Pulmonary artery endothelial cell (primary cell): ENCODE data around the gene CEP170B. TPM values are rescaled to one million over a fixed set of nuclear protein-coding genes. Genes with fewer than 3 reads are reported as not detected.
"Not testable (repeated sequence)": the region's sequence is repeated elsewhere in the genome, so short reads cannot be mapped to it uniquely, and the experiment has no call there.

Experiments used
- DNase-seq: peaks from one replicate; pipeline ENCODE4 v3.0.0-alpha.2; 2011; ENCODE audit warnings: low read depth, low spot score
- total RNA-seq: library from RNA; depleted of rRNA; stranded (reverse); fragments of >200 nt; gene quantifications from 2 replicates; pipeline ENCODE4 v1.2.3, GENCODE V29; 2014

Gene CEP170B
- total RNA-seq, 1 donor from 2014 or later: 17.1 TPM

GRCh38 chr14:104877066-104877805, 12.2 kb downstream of the CEP170B start:
- DNase-seq: no peak

- DNase-seq: no peak
These were observed 12.9 kb downstream of the CEP170B start for GRCh38 chr14:104877806-104878550.

- no peak for DNase-seq
These were observed 13.5 kb downstream of the CEP170B start for GRCh38 chr14:104878582-104878981.

GRCh38 chr14:104879201-104879982, 14.3 kb downstream of the CEP170B start:
- DNase-seq: no peak

DNA sequence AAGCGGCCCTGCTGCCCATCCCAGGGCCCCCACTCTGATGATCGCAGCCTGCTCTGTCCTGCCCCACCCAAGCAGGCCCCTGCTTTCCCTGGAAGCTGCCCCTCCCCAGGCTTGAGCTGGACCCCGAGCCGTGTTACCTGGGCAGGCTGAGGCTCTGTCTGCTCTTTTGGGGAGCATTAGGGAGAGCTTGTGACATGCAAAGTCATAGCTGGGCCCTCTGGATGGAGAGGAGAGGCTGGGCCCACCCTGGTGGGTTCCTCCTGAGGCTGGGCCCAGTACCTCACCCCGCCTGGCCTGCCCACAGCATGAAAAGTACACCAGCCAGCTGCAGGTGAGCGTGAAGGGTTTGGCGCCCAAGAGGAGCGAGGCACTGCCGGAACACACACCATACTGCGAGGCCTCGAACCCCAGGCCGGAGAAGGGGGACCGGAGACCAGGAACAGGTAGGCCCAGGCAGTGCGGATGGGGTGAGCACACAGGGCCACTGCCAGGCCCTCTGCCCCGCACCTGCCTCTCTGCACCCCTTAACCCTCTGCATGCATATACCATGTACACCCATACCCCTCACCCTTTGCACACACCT, 15.0 kb downstream of the CEP170B start:
- no peak for DNase-seq

- no peak for DNase-seq
These were observed 15.6 kb downstream of the CEP170B start for GRCh38 chr14:104880584-104881210.

GRCh38 chr14:104881369-104881979, 16.4 kb downstream of the CEP170B start:
- no peak for DNase-seq

DNA sequence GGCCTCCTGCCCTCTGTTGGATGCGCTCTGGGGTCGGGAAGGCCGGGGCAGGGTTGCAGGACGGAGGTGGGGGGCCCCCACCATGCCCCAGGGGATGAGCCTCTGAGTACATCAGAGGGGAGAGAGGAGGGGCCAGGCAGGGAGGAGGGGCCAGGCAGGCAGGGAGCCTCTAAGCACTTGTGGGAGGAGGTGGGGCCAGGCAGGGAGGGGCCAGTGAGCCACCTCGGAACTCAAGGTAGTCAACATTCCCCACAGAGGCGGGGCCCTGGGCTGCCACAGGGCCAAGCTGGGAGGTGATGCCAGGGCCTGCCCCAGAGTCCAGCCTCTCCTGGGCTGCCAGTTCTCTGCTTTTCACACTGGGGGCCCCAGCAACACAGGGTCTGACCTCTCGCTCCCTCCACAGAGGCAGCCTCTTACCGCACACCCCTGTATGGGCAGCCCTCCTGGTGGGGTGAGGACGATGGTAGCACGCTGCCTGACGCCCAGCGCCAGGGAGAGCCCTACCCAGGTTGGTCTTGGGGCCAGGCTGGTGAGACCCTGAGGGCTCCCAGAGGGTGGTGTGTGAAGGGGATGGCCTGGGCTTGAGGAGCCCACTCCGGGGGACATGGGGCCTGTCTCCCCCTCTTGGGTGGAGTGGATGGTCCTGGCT, 17.4 kb downstream of the CEP170B start:
- DNase-seq: no peak

GRCh38 chr14:104882991-104883660, 18.1 kb downstream of the CEP170B start:
- DNase-seq: no peak

DNA sequence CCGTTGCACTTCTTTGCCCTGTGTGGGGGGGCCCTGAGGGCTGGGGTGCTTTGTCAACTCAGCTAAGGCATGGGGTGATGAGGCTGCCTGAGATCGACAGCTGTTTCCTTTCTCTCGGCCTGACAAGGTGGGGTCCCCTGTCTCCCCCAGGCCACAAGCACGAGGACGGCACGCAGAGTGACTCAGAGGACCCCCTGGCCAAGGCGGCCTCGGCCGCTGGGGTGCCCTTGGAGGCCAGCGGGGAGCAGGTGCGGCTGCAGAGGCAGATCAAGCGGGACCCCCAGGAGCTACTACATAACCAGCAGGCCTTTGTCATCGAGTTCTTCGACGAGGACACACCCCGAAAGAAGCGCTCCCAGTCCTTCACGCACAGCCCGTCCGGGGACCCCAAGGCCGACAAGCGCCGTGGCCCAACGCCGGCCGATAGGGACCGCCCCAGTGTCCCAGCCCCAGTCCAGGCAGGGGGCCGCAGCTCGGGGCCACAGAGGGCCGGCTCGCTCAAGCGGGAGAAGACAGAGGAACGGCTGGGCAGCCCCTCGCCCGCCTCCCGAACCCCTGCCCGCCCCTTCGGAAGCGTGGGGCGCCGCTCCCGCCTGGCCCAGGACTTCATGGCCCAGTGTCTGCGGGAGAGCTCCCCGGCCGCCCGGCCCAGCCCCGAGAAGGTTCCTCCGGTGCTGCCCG, 18.8 kb downstream of the CEP170B start:
- DNase-seq: no peak

DNA sequence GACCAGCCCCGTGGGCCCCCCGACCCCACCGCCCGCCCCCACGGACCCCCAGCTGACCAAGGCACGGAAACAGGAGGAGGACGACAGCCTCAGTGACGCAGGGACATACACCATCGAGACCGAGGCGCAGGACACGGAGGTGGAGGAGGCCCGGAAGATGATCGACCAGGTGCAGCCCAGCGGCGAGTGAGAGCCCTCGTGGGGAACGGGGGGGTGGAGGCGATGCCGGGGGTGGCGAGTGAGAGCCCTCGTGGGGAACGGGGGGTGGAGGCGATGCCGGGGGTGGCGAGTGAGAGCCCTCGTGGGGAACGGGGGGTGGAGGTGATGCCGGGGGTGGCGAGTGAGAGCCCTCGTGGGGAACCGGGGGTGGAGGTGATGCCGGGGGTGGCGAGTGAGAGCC, 19.3 kb downstream of the CEP170B start:
- not testable (repeated sequence) for DNase-seq

DNA sequence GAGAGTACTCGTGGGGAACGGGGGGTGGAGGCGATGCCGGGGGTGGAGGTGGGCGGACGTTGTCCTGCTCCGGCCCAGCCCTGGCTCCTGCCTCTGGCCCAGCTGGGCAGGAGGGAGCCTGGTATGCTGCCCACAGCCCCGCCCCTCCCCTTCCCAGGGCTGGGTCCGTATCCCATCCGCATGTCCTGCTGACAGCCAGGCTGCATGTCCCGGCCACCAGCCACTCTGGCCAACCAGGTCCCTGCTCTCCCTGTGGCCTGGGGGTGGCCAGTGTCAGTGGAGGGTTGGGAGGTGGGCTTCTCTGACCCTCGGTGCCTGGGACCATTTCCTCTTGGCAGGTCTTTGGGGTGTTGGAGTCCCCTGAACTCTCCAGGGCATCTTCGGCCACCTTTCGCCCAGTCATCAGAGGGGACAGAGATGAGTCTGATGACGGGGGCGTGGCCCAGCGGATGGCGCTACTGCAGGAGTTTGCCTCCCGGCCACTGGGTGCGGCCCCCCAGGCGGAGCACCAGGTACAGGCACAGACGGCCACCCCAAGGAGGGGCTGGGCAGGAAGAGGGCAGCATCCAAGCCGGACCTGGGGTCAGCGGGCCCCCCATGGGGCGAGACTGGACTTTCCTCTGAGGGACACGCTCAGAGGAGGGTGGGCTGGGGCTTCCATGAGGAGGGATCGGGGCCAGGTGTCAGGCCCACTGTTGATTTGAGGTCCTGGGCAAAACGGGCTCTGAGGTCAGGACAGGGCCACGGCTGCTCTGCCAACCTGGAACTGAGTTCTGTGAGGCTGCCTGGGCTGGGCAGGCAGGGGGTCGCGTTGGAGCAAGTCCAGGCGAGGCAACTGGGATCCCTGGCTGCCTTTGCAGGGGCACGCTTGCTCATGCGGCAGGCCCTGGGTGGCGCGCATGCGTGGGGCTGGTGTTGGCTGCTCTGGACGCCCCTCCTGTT, 20.2 kb downstream of the CEP170B start:
- DNase-seq: no peak

- no peak for DNase-seq
These were observed 21.1 kb downstream of the CEP170B start for GRCh38 chr14:104885973-104886689.

DNA sequence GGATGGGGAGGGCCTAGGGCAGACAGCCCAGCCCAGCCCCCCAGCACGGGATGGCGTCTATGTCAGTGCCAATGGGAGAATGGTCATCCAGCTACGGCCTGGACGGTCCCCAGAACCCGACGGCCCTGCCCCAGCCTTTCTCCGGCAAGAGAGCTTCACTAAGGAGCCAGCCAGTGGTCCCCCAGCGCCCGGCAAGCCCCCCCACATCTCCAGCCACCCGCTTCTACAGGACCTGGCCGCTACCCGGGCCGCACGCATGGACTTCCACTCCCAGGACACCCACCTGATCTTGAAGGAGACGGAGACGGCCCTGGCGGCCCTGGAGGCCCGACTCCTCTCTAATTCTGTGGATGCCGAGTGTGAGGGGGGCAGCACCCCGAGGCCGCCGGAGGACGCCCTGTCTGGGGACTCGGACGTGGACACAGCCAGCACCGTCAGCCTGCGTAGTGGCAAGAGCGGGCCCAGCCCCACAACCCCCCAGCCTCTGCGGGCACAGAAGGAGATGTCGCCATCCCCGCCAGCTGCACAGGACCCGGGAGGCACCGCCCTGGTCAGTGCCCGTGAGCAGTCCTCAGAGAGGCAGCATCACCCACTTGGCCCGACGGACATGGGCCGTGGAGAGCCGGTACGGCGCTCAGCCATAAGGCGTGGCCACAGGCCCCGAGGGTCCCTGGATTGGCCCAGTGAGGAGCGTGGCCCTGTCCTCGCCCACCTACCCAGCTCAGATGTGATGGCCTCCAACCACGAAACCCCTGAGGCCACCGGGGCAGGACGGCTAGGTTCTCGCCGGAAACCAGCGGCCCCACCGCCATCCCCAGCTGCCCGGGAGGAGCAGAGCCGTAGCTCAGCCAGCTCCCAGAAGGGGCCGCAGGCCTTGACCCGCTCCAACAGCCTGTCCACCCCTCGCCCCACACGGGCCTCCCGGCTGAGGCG, 21.9 kb downstream of the CEP170B start:
- no peak for DNase-seq

DNA sequence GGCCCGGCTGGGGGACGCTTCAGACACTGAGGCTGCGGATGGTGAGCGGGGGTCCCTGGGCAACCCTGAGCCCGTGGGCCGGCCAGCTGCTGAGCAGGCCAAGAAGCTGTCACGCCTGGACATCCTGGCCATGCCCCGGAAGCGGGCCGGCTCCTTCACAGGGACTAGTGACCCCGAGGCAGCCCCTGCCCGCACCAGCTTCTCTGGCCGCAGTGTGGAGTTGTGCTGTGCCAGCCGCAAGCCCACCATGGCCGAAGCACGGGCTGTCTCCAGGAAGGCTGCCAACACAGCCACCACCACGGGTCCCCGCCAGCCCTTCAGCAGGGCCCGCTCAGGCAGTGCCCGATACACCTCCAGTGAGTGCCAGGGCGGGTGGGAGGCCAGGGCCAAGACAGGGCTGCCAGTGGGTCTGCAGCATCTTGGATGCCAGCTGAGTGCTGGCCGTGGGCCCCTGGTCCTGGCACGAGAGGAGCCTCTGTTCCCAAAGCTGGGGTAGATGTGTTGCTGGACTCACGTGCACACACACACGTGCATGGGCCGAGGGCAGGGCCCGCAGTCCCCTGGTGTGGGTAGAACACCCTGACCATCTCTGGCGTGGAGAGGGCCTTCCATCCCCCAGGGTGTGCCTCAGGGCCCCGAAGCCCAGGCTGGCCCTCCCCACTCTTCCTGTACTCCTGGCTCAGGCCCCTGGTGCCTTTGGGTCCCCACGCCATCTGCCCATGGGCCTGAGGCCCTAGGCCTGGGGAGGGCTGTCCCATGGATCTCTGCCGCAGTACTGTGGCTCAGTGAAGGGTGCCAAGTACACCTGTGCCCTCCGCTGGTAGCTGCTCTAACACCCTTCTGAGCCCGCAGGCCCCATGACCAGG, 22.8 kb downstream of the CEP170B start:
- no peak for DNase-seq
